ENCODE measurements around the gene C2orf15.
"Not testable (repeated sequence)": the region's sequence is repeated elsewhere in the genome, so short reads cannot be mapped to it uniquely, and the experiment has no call there.

The C2orf15 gene

GRCh38 chr2:99141110-99142108 is at the start of gene C2orf15:
C2orf15 (plus strand) TSS chr2:99141707; CDS start chr2:99150559, 8,852 bp downstream.
- peak; percentile 90 for DNase-seq

- DNase-seq = no peak
These were observed 44.8 kb upstream of the C2orf15 start for GRCh38 chr2:99096728-99097127.

GRCh38 chr2:99101697-99102096 is 39.8 kb upstream of the C2orf15 start:
- no peak for DNase-seq

GRCh38 chr2:99104006-99104405 is 37.5 kb upstream of the C2orf15 start:
- DNase-seq = no peak

GRCh38 chr2:99106913-99107312 is 34.6 kb upstream of the C2orf15 start:
- DNase-seq = no peak

- no peak for DNase-seq
These were observed 30.3 kb upstream of the C2orf15 start for GRCh38 chr2:99111236-99111635.

- DNase-seq = no peak
These were observed 29.6 kb upstream of the C2orf15 start for GRCh38 chr2:99111945-99112344.

- DNase-seq = no peak
These were observed 28.9 kb upstream of the C2orf15 start for GRCh38 chr2:99112617-99113016.

GRCh38 chr2:99127981-99128380 is 13.5 kb upstream of the C2orf15 start:
- DNase-seq = no peak

- DNase-seq = not testable (repeated sequence)
These were observed 6.4 kb upstream of the C2orf15 start for GRCh38 chr2:99135044-99135556.

- DNase-seq = no peak
These were observed 2.5 kb upstream of the C2orf15 start for GRCh38 chr2:99139003-99139402.

GRCh38 chr2:99140056-99140859 is 1.2 kb upstream of the C2orf15 start:
- DNase-seq = no peak

GRCh38 chr2:99140860-99141109 is 722 bp upstream of the C2orf15 start:
- DNase-seq = no peak

- no peak for DNase-seq
These were observed 9.2 kb downstream of the C2orf15 start for GRCh38 chr2:99150706-99151105.

- DNase-seq = no peak
These were observed 10.8 kb downstream of the C2orf15 start for GRCh38 chr2:99152199-99152895.

GRCh38 chr2:99153921-99154604 is 12.6 kb downstream of the C2orf15 start:
- no peak for DNase-seq

GRCh38 chr2:99154643-99155536 is 13.4 kb downstream of the C2orf15 start, which contains the start of the genes LIPT1 and TSGA10:
LIPT1 (plus strand) TSS chr2:99154967; CDS start chr2:99161958, 6,991 bp downstream.
TSGA10 (minus strand) TSS chr2:99154942; CDS start chr2:99109439, 45,503 bp downstream.
- DNase-seq = peak; percentile 31

GRCh38 chr2:99156891-99157290 is 15.4 kb downstream of the C2orf15 start:
- no peak for DNase-seq

GRCh38 chr2:99158599-99158998 is 17.1 kb downstream of the C2orf15 start:
- DNase-seq = no peak

- DNase-seq = no peak
These were observed 18.1 kb downstream of the C2orf15 start for GRCh38 chr2:99159594-99159993.

GRCh38 chr2:99166218-99166617 is 24.7 kb downstream of the C2orf15 start:
- no peak for DNase-seq
